CD14-positive monocyte (primary cell): ENCODE measurements around the gene HOXA5. TPM values are rescaled to one million over a fixed set of nuclear protein-coding genes. Genes with fewer than 3 reads are reported as not detected.

Experiments
- DNase-seq, 3 donors: peaks; one replicate each; pipeline ENCODE4 v3.0.0-alpha.2; 2011 to 2022
- H2AFZ ChIP-seq: 2 replicates; pipeline ENCODE4 v1.6.0; 2012; ENCODE audit warnings: mild to moderate bottlenecking, low read depth, low read length, inconsistent platforms; ENCODE audit not compliant: insufficient read depth, poor library complexity, severe bottlenecking
- H3K27ac ChIP-seq, 2 donors: 1 replicate in 1 of 2; 2 replicates in 1 of 2; pipeline ENCODE4 v1.5.1; 2012 to 2013; ENCODE audit warnings: low read length in 2 of 2, control low read depth in 1 of 2, inconsistent platforms in 1 of 2, low read depth in 1 of 2, mild to moderate bottlenecking in 1 of 2
- H3K27me3 ChIP-seq, 2 donors: one replicate each; pipeline versions ENCODE4 v1.6.0 to v1.6.1; 2011 to 2013; ENCODE audit warnings: low read length in 2 of 2; ENCODE audit not compliant: control insufficient read depth in 2 of 2, insufficient read depth in 2 of 2
- H3K36me3 ChIP-seq, 2 donors: replicated peaks in 1 of 2; 1 replicate in 1 of 2; 2 replicates in 1 of 2; pipeline versions ENCODE4 v1.5.1 to v1.6.1; 2012 to 2013; ENCODE audit warnings: low read length in 2 of 2, control low read depth in 1 of 2, inconsistent platforms in 1 of 2, mild to moderate bottlenecking in 1 of 2; ENCODE audit not compliant: insufficient read depth in 2 of 2, control insufficient read depth in 1 of 2
- H3K4me1 ChIP-seq, 2 donors: 1 replicate in 1 of 2; 2 replicates in 1 of 2; pipeline versions ENCODE4 v1.5.1 to v1.6.1; 2012 to 2013; ENCODE audit warnings: low read length in 2 of 2, control low read depth in 1 of 2, inconsistent platforms in 1 of 2, mild to moderate bottlenecking in 1 of 2, moderate library complexity in 1 of 2; ENCODE audit not compliant: insufficient read depth in 2 of 2, control insufficient read depth in 1 of 2
- H3K4me2 ChIP-seq: replicated peaks from 2 replicates; pipeline ENCODE3; 2012; ENCODE audit warnings: low read length, moderate library complexity, mild to moderate bottlenecking; ENCODE audit not compliant: poor library complexity, severe bottlenecking; ENCODE audit errors: extremely low read depth
- H3K4me3 ChIP-seq, 3 experiments: fragments of 200-600 bp in 1 of 3; sonication (generic) in 1 of 3; replicated peaks in 1 of 3; 1 replicate in 2 of 3; 2 replicates in 1 of 3; pipeline ENCODE4 v1.5.1; 2011 to 2013; ENCODE audit warnings: low read length in 3 of 3, mild to moderate bottlenecking in 3 of 3, control low read depth in 2 of 3, low read depth in 2 of 3, inconsistent platforms in 1 of 3, moderate library complexity in 1 of 3
- H3K79me2 ChIP-seq: 2 replicates; pipeline ENCODE4 v1.6.0; 2012; ENCODE audit warnings: mild to moderate bottlenecking, control low read depth, inconsistent platforms, low read length, moderate library complexity; ENCODE audit not compliant: insufficient read depth
- H3K9ac ChIP-seq: 2 replicates; pipeline ENCODE4 v1.6.0; 2017; ENCODE audit warnings: low read length, mild to moderate bottlenecking; ENCODE audit not compliant: insufficient read depth, poor library complexity, severe bottlenecking
- H3K9me3 ChIP-seq, 2 donors: replicated peaks in 1 of 2; 1 replicate in 1 of 2; 2 replicates in 1 of 2; pipeline versions ENCODE4 v1.5.1 to v1.6.1; 2012 to 2013; ENCODE audit warnings: low read length in 2 of 2, control low read depth in 1 of 2; ENCODE audit not compliant: control insufficient read depth in 1 of 2, insufficient read depth in 1 of 2
- H4K20me1 ChIP-seq: 2 replicates; pipeline ENCODE4 v1.6.0; 2012; ENCODE audit warnings: mild to moderate bottlenecking, low read length, control low read depth, moderate library complexity; ENCODE audit not compliant: insufficient read depth
- H3K27ac Mint-ChIP-seq, 7 donors: one replicate each; pipeline ENCODE4 v1.8.0; 2020; ENCODE audit warnings: mild to moderate bottlenecking in 7 of 7, mixed read lengths in 7 of 7, moderate library complexity in 6 of 7, inconsistent platforms in 2 of 7
- H3K27me3 Mint-ChIP-seq, 3 donors: one replicate each; pipeline ENCODE4 v1.8.0; 2021 to 2022; ENCODE audit warnings: low read depth in 3 of 3, mild to moderate bottlenecking in 3 of 3, mixed read lengths in 3 of 3, moderate library complexity in 3 of 3, inconsistent platforms in 1 of 3
- H3K36me3 Mint-ChIP-seq, 2 donors: one replicate each; pipeline ENCODE4 v1.8.0; 2020; ENCODE audit warnings: mixed read lengths in 2 of 2, inconsistent platforms in 1 of 2, mild to moderate bottlenecking in 1 of 2
- H3K4me1 Mint-ChIP-seq: one replicate; pipeline ENCODE4 v1.8.0; 2020; ENCODE audit warnings: mild to moderate bottlenecking, mixed read lengths
- H3K4me3 Mint-ChIP-seq, 2 donors: one replicate each; pipeline ENCODE4 v1.8.0; 2020; ENCODE audit warnings: mild to moderate bottlenecking in 2 of 2, mixed read lengths in 2 of 2, moderate library complexity in 1 of 2
- H3K9me3 Mint-ChIP-seq, 7 donors: one replicate each; pipeline ENCODE4 v1.8.0; 2020 to 2022; ENCODE audit warnings: mixed read lengths in 7 of 7, mild to moderate bottlenecking in 6 of 7, moderate library complexity in 6 of 7, inconsistent platforms in 2 of 7
- CTCF ChIP-seq: fragments of 200-600 bp; IDR thresholded peaks from one replicate; pipeline ENCODE4 v1.8.0; 2022; ENCODE audit warnings: antibody characterized with exemption, mild to moderate bottlenecking
- WGBS: methylation state at CpG from one replicate; pipeline ENCODE4 v1.1.5; 2013; ENCODE audit warnings: missing lambda C conversion rate; ENCODE audit not compliant: insufficient coverage; 5-methylcytosine and 5-hydroxymethylcytosine counted together
- intact Hi-C, 2 donors: fragments of 100-400 bp; cut with micrococcal nuclease; formaldehyde crosslinking; loops; one replicate each; pipeline versions ENCODE4 v1.15.0 to v1.15.1; 2023
- polyA plus RNA-seq, 3 donors: library from polyadenylated mRNA; depleted of rRNA in 1 of 3; unstranded in 2 of 3; stranded (reverse) in 1 of 3; fragments of 300-500 nt in 2 of 3; fragments of >200 nt in 1 of 3; fragmentation: Illumina TruSeq in 2 of 3; gene quantifications; 1 replicate in 2 of 3; 2 replicates in 1 of 3; pipeline ENCODE4 v1.2.3, GENCODE V29; 2012 to 2021

The HOXA5 gene
- polyA plus RNA-seq, 3 donors = 0.85 to 3.0 (median 1.8) TPM

GRCh38 chr7:27124096-27124901, 19.2 kb downstream of the HOXA5 start:
- no peaks in the 10 kb centered on the region for H3K4me1 ChIP-seq
- no peak overlapping the region for H3K27ac ChIP-seq
- no peaks in the 10 kb centered on the region for H3K27me3 ChIP-seq
- Mint-ChIP-seq H3K4me3 (no peak overlapping the region), H3K36me3 (peaks cover 0 to 2% of the 10 kb centered on the region in 2 donors), H3K27ac (no peak overlapping the region), H3K4me1 (peaks cover 6% of the 10 kb centered on the region), H3K27me3 (peaks cover 4 to 7% (median 4%) of the 10 kb centered on the region in 3 donors), H3K9me3 (peaks cover 0 to 3% (median 0%) of the 10 kb centered on the region in 7 donors)
- no peak overlapping the region for H3K4me3 ChIP-seq
- no peak overlapping the region for H2AFZ ChIP-seq
- no peaks in the 10 kb centered on the region for H4K20me1 ChIP-seq
- 97% methylated on average over 38 of the region's 43 CpGs for WGBS
- no peaks in the 10 kb centered on the region for H3K36me3 ChIP-seq
- intact Hi-C loops = no loop called here
- no peak overlapping the region for H3K9ac ChIP-seq
- no peak for DNase-seq
- H3K4me2 ChIP-seq = no peak overlapping the region
- H3K79me2 ChIP-seq = no peaks in the 10 kb centered on the region
- H3K9me3 ChIP-seq = no peaks in the 10 kb centered on the region
- TF ChIP-seq CTCF = no peak

DNA sequence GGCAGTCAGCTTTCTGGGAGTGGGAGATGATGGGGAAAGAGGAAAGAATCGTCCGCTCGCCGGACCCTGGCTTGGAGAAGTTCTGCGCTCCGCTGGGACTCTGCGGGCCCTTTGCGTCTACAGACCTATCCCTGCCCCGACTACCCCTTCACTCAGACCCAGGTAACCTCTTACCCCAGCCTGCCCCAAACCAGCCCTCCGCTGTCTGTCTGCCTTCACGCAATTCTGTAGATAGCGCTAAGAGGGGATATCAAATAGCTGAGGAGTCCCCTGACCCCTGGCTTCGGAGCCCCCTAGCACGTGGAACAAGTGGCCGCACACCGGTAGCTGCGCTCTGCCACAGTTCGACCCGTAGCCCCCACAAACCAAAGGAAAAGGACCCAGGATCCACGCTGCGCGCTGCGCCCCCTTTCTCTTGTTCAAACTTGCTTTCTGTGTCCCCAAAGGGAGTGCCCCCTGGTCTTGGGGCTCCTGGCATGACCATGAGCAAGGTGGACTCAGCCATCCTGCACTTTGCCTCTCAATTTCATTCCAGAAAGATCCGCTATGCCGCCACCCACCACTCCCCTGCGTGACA, 19.9 kb downstream of the HOXA5 start:
- Mint-ChIP-seq H3K4me1 (peaks cover 6% of the 10 kb centered on the region), H3K9me3 (peaks cover 0 to 3% (median 0%) of the 10 kb centered on the region in 7 donors), H3K4me3 (no peak overlapping the region), H3K36me3 (no peaks in the 10 kb centered on the region), H3K27me3 (peaks cover 3 to 6% (median 5%) of the 10 kb centered on the region in 3 donors), H3K27ac (no peak overlapping the region)
- Histone ChIP-seq H3K36me3 (no peaks in the 10 kb centered on the region), H3K79me2 (no peaks in the 10 kb centered on the region), H3K4me1 (no peaks in the 10 kb centered on the region), H3K9me3 (no peaks in the 10 kb centered on the region), H3K4me3 (no peak overlapping the region), H3K9ac (no peak overlapping the region), H3K27ac (no peak overlapping the region), H3K27me3 (no peaks in the 10 kb centered on the region), H4K20me1 (no peaks in the 10 kb centered on the region), H2AFZ (no peak overlapping the region), H3K4me2 (no peak overlapping the region)
- no peak for TF ChIP-seq CTCF
- WGBS = 98% methylated on average over 14 of the region's 26 CpGs
- intact Hi-C loops = no loop called here
- DNase-seq = no peak
